Measurements from ENCODE around the gene OCA2. TPM values are rescaled to one million over a fixed set of nuclear protein-coding genes. Genes with fewer than 3 reads are reported as not detected.

The OCA2 gene
- polyA plus RNA-seq, 3 donors from 2014 or later: 0.50 TPM; not detected in 2

GRCh38 chr15:27821273-27821672 is 277.8 kb downstream of the OCA2 start:
- H3K36me3 Mint-ChIP-seq: no peaks in the 10 kb centered on the region
- DNase-seq: no peak
- H3K4me3 Mint-ChIP-seq: no peak overlapping the region
- peaks cover 2 to 19% (median 12%) of the 10 kb centered on the region in 6 donors for H3K9me3 Mint-ChIP-seq
- no peak overlapping the region for H3K27ac Mint-ChIP-seq
- peaks cover 0 to 2% (median 2%) of the 10 kb centered on the region in 3 donors for H3K27me3 Mint-ChIP-seq (ENCODE audit: low read depth in 3 of 3)
- H3K4me1 Mint-ChIP-seq: no peaks in the 10 kb centered on the region

DNA sequence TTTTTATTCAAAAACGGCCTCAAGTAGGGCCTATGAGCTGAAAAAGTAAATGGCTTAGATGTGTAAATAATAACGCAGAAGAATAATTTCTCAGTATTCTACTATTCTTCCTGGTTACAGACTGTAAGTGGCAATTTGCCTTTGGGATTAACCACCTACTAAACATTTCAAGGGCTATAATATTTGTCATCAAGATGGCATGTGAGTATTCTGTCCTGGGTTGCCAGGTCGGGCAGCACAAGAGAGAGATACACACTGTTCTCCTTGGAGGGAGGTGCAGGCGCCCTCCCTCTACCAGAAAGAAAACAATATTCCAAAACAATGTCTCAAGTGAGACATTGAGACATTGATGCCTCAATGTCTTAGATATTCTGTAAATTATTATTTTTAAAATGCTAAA is 278.4 kb downstream of the OCA2 start:
- no peak for DNase-seq
- Mint-ChIP-seq H3K27me3 (ENCODE audit: low read depth in 3 of 3) (peaks cover 0 to 2% (median 2%) of the 10 kb centered on the region in 3 donors), H3K9me3 (peaks cover 2 to 19% (median 12%) of the 10 kb centered on the region in 6 donors), H3K4me1 (no peaks in the 10 kb centered on the region), H3K36me3 (no peaks in the 10 kb centered on the region), H3K4me3 (no peak overlapping the region), H3K27ac (no peak overlapping the region)

- Mint-ChIP-seq H3K27ac (no peak overlapping the region), H3K4me3 (no peak overlapping the region), H3K9me3 (peaks cover 2 to 19% (median 12%) of the 10 kb centered on the region in 6 donors), H3K27me3 (ENCODE audit: low read depth in 3 of 3) (peaks cover 0 to 2% (median 2%) of the 10 kb centered on the region in 3 donors), H3K36me3 (no peaks in the 10 kb centered on the region), H3K4me1 (no peaks in the 10 kb centered on the region)
- no peak for DNase-seq
These were observed 278.9 kb downstream of the OCA2 start for GRCh38 chr15:27820232-27820631.

GRCh38 chr15:27817258-27817657 is 281.9 kb downstream of the OCA2 start:
- no peak for DNase-seq
- Mint-ChIP-seq H3K27ac (no peak overlapping the region), H3K4me3 (no peak overlapping the region)

GRCh38 chr15:27816790-27817189 is 282.3 kb downstream of the OCA2 start:
- no peak for DNase-seq
- Mint-ChIP-seq H3K27ac (no peak overlapping the region), H3K36me3 (no peaks in the 10 kb centered on the region), H3K27me3 (ENCODE audit: low read depth in 3 of 3) (peaks cover 0 to 2% (median 2%) of the 10 kb centered on the region in 3 donors), H3K9me3 (peaks cover 2 to 19% (median 15%) of the 10 kb centered on the region in 6 donors), H3K4me1 (no peaks in the 10 kb centered on the region), H3K4me3 (no peak overlapping the region)

More at GRCh38 chr15:27817258-27817657, 281.9 kb downstream of the OCA2 start:
- Mint-ChIP-seq H3K9me3 (peaks cover 2 to 19% (median 15%) of the 10 kb centered on the region in 6 donors), H3K27me3 (ENCODE audit: low read depth in 3 of 3) (peaks cover 0 to 2% (median 2%) of the 10 kb centered on the region in 3 donors), H3K4me1 (no peaks in the 10 kb centered on the region), H3K36me3 (no peaks in the 10 kb centered on the region)

- Mint-ChIP-seq H3K27ac (no peak overlapping the region), H3K4me1 (no peaks in the 10 kb centered on the region)
These were observed 284.1 kb downstream of the OCA2 start for GRCh38 chr15:27815035-27815434.

GRCh38 chr15:27813139-27813538 is 286.0 kb downstream of the OCA2 start:
- no peak for DNase-seq
- Mint-ChIP-seq H3K4me1 (no peaks in the 10 kb centered on the region), H3K27me3 (ENCODE audit: low read depth in 3 of 3) (peaks cover 0 to 5% (median 0%) of the 10 kb centered on the region in 3 donors), H3K9me3 (peaks cover 2 to 23% (median 15%) of the 10 kb centered on the region in 6 donors), H3K27ac (no peak overlapping the region), H3K36me3 (no peaks in the 10 kb centered on the region), H3K4me3 (no peak overlapping the region)

More at GRCh38 chr15:27815035-27815434, 284.1 kb downstream of the OCA2 start:
- H3K4me3 Mint-ChIP-seq: no peak overlapping the region
- H3K9me3 Mint-ChIP-seq: peaks cover 2 to 19% (median 11%) of the 10 kb centered on the region in 6 donors
- H3K36me3 Mint-ChIP-seq: no peaks in the 10 kb centered on the region
- peaks cover 0 to 2% (median 0%) of the 10 kb centered on the region in 3 donors for H3K27me3 Mint-ChIP-seq (ENCODE audit: low read depth in 3 of 3)
- no peak for DNase-seq

DNA sequence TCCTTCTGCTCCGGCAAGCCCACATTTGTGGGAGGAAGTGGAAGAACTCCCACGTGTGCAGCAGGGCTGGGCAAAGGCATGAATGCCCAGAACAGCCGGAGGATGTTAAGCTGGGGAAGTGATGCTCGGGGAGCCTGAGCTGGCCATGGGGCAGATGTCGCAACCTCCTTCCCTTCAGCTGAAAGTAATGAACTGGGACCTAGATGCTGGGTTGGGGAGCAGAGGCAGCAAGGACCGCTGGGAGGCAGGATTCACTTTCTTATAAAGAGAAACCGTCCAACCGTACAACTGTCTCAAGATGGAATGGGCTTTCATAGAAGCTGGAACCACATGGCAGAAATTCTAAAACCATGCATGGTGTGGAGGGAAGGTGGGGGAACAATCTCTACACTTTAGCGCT is 290.9 kb downstream of the OCA2 start:
- no peak for DNase-seq
- peaks cover 0 to 3% (median 0%) of the 10 kb centered on the region in 3 donors for H3K27me3 Mint-ChIP-seq (ENCODE audit: low read depth in 3 of 3)
- H3K36me3 Mint-ChIP-seq: no peaks in the 10 kb centered on the region
- no peaks in the 10 kb centered on the region for H3K4me1 Mint-ChIP-seq
- H3K4me3 Mint-ChIP-seq: no peak overlapping the region
- H3K27ac Mint-ChIP-seq: no peak overlapping the region
- H3K9me3 Mint-ChIP-seq: peaks cover 5 to 41% (median 13%) of the 10 kb centered on the region in 6 donors

DNA sequence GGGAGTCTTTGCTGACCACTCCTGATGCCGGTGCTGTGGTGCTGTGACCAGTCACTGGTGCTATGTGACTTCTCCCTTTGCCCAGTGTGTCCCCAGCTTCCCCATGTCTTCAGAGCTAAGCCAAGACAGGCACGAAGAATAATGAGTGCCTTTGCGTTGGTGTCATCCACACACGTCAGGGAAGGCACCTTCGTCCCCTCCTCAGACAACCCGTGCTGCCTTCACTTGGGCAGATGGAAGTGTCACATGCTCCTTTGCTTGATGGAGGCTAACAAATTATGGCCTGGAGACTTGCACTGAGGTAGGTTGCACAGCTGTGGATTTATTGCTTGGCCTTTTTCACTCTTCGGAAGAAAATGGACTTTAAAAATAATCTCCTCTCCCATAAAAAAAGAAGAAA is 291.8 kb downstream of the OCA2 start:
- H3K36me3 Mint-ChIP-seq: no peaks in the 10 kb centered on the region
- peaks cover 0 to 3% (median 0%) of the 10 kb centered on the region in 3 donors for H3K27me3 Mint-ChIP-seq (ENCODE audit: low read depth in 3 of 3)
- no peaks in the 10 kb centered on the region for H3K4me1 Mint-ChIP-seq
- peaks cover 5 to 42% (median 13%) of the 10 kb centered on the region in 6 donors for H3K9me3 Mint-ChIP-seq
- no peak overlapping the region for H3K27ac Mint-ChIP-seq
- no peak overlapping the region for H3K4me3 Mint-ChIP-seq
- DNase-seq: no peak

DNA sequence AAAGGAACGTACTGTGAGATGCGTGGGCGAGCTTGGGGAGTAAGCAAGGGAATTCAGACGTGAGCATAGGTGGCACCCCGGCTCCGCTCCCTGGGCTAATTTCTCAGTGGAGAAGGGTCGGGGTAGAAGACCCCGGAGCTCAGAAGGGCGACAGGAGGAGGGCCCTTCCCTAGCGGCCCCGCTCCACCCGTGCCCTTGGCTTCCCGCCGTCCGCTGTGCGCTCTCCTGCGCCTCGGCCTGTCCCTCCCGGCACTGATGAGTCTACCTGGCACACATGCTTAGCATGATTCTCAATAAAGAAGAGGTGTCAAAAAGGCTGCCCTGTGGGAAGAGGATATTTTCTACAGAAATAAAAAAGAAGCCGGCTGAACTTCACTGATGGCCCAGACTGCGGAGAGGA is 292.7 kb downstream of the OCA2 start:
- no peaks in the 10 kb centered on the region for H3K36me3 Mint-ChIP-seq
- peaks cover 0 to 3% (median 0%) of the 10 kb centered on the region in 3 donors for H3K27me3 Mint-ChIP-seq (ENCODE audit: low read depth in 3 of 3)
- H3K4me3 Mint-ChIP-seq: no peak overlapping the region
- no peaks in the 10 kb centered on the region for H3K4me1 Mint-ChIP-seq
- H3K9me3 Mint-ChIP-seq: peaks cover 5 to 42% (median 13%) of the 10 kb centered on the region in 6 donors
- no peak overlapping the region for H3K27ac Mint-ChIP-seq
- DNase-seq: no peak

DNA sequence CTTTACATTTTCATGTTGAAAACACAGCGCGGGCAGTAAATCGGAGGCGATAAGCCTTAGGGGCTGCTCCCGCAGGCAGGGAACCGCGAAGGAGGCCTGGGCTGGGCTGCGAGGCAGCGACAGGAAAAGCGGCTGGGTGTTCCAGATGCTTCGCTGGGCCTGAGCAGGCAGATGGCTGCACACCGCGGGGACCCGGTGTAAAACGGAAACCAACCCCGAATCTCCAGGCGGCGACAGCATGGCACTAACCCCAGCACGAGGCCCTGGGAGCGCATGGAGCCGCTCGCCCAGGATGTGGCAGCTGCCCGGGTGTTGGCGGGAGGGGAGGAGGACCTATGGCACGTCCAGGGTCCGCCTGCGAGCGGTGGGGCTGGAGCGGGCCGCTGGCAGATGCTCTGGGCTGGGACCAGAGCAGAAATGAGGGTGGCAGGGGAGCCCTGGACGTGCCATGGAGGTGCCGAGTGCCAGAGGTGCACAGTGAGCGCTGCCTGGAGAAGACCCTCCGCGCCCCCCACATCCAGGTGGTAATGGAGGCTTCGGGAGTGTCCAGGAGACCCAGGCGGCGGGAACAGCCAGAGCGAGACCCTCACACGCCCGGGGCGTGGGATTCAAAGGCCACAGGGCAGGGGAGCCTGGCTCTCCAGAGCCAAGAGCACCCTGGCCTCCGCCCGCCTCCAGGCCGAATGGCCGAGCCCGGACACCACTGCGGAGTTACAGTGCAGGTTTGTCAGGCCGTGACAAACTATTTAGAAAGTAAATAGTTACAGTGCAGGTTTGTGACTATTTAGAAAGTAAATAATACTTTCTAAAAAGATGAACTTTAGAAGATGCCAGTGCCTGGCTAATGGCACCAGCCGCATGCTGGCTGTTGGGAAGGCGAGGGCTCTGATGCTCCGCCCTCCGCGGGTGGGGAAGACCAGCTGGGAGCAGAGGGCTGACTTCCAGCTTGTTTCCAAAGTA is 293.6 kb downstream of the OCA2 start:
- peaks cover 5 to 42% (median 13%) of the 10 kb centered on the region in 6 donors for H3K9me3 Mint-ChIP-seq
- no peak overlapping the region for H3K4me3 Mint-ChIP-seq
- no peaks in the 10 kb centered on the region for H3K4me1 Mint-ChIP-seq
- DNase-seq: no peak
- H3K36me3 Mint-ChIP-seq: no peaks in the 10 kb centered on the region
- peaks cover 0 to 3% (median 0%) of the 10 kb centered on the region in 3 donors for H3K27me3 Mint-ChIP-seq (ENCODE audit: low read depth in 3 of 3)
- H3K27ac Mint-ChIP-seq: no peak overlapping the region

DNA sequence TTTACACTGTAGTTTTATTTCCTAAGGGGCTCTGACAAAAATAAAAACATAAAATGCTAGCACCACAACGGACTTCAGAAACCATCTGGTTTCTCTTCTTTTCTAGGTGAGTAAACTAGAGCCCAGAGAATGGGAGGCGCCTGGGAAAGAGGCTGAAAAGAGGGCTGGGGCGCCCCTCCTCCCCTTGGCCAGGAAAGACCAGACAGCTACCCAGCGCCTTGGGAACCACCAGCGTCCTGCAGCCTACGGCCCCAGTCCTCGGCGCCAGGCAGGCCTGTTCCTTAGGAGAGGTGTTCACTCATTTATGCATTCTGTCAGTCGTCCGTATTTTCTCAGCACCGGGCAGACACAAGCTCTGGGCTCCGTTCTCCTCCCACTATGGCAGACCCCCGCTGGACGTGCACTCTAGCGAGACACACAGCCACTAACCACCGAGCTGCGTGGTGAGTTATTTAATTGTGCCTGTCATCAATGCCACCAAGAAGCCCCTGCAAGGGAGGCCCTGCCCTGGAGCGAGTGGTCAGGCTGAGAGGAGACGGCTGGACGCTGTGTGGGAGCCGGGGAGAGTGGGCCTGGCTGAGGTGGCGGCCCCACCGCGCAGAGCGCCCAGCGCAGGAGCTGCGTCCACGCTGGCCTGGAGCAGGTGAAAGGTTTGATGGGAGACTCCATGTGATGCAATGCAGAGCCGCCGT is 294.4 kb downstream of the OCA2 start:
- no peaks in the 10 kb centered on the region for H3K4me1 Mint-ChIP-seq
- peaks cover 0 to 3% (median 0%) of the 10 kb centered on the region in 3 donors for H3K27me3 Mint-ChIP-seq (ENCODE audit: low read depth in 3 of 3)
- H3K27ac Mint-ChIP-seq: no peak overlapping the region
- no peak for DNase-seq
- H3K9me3 Mint-ChIP-seq: peaks cover 5 to 42% (median 13%) of the 10 kb centered on the region in 6 donors
- no peaks in the 10 kb centered on the region for H3K36me3 Mint-ChIP-seq
- no peak overlapping the region for H3K4me3 Mint-ChIP-seq

- Mint-ChIP-seq H3K4me3 (no peak overlapping the region), H3K9me3 (peaks cover 0 to 31% (median 7%) of the 10 kb centered on the region in 6 donors), H3K27me3 (ENCODE audit: low read depth in 3 of 3) (peaks cover 1 to 4% (median 2%) of the 10 kb centered on the region in 3 donors), H3K27ac (no peak overlapping the region), H3K36me3 (no peaks in the 10 kb centered on the region), H3K4me1 (no peaks in the 10 kb centered on the region)
- no peak for DNase-seq
These were observed 300.3 kb downstream of the OCA2 start for GRCh38 chr15:27798807-27799206.

DNA sequence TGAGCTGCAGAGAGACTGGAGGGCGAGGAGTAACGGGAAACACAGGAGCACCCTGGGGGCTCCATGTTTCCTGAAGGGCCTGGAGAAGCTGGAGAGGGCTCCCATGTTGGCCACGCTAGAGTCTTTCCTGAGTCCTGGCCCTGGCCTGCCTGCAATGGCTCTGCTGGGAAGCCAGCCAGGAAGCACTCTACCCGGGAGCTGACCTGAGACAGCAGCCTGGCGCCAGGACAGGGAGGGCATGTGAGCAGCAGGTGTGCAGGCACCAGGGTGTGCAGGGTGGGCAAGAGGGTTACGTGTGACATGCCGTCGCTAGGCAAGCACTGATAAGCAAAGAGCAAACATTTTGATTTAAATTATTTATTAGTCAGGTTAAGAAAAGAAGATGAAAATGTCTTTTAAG is 301.4 kb downstream of the OCA2 start:
- Mint-ChIP-seq H3K27me3 (ENCODE audit: low read depth in 3 of 3) (peaks cover 1 to 4% (median 2%) of the 10 kb centered on the region in 3 donors), H3K9me3 (peaks cover 0 to 23% (median 5%) of the 10 kb centered on the region in 6 donors), H3K4me3 (no peak overlapping the region), H3K36me3 (no peaks in the 10 kb centered on the region), H3K4me1 (no peaks in the 10 kb centered on the region), H3K27ac (no peak overlapping the region)
- DNase-seq: no peak
